Brain pericyte (primary cell): ENCODE results near the gene CNIH3.
"Not testable (repeated sequence)": the region's sequence is repeated elsewhere in the genome, so short reads cannot be mapped to it uniquely, and the experiment has no call there.

Source experiments
- DNase-seq: peaks from one replicate; pipeline ENCODE4 v3.0.0-alpha.2; 2012; ENCODE audit warnings: low read depth, low spot score

Gene CNIH3

GRCh38 chr1:224687465-224687864 lies 71.3 kb downstream of the CNIH3 start:
- no peak for DNase-seq

- DNase-seq = no peak
Measured at GRCh38 chr1:224689374-224689773, 73.3 kb downstream of the CNIH3 start.

GRCh38 chr1:224690576-224690975 lies 74.5 kb downstream of the CNIH3 start:
- no peak for DNase-seq

- no peak for DNase-seq
Measured at GRCh38 chr1:224691148-224691925, 75.2 kb downstream of the CNIH3 start.

GRCh38 chr1:224694969-224695368 lies 78.9 kb downstream of the CNIH3 start:
- DNase-seq = no peak

- DNase-seq = no peak
Measured at GRCh38 chr1:224696021-224696420, 79.9 kb downstream of the CNIH3 start.

- DNase-seq = no peak
Measured at GRCh38 chr1:224696891-224697765, 81.0 kb downstream of the CNIH3 start.

- DNase-seq = no peak
Measured at GRCh38 chr1:224698015-224698451, 81.9 kb downstream of the CNIH3 start.

- DNase-seq = no peak
Measured at GRCh38 chr1:224700918-224701531, 84.9 kb downstream of the CNIH3 start.

GRCh38 chr1:224703702-224704101 lies 87.6 kb downstream of the CNIH3 start:
- no peak for DNase-seq

GRCh38 chr1:224704107-224704735 lies 88.1 kb downstream of the CNIH3 start:
- DNase-seq = no peak

- no peak for DNase-seq
Measured at GRCh38 chr1:224705578-224705977, 89.5 kb downstream of the CNIH3 start.

GRCh38 chr1:224707843-224708725 lies 92.0 kb downstream of the CNIH3 start:
- DNase-seq = no peak

- no peak for DNase-seq
Measured at GRCh38 chr1:224710196-224710595, 94.1 kb downstream of the CNIH3 start.

GRCh38 chr1:224711231-224711756 lies 95.2 kb downstream of the CNIH3 start:
- DNase-seq = not testable (repeated sequence)

GRCh38 chr1:224711876-224712275 lies 95.8 kb downstream of the CNIH3 start:
- no peak for DNase-seq

- DNase-seq = no peak
Measured at GRCh38 chr1:224713228-224713627, 97.1 kb downstream of the CNIH3 start.

GRCh38 chr1:224714553-224714952 lies 98.4 kb downstream of the CNIH3 start:
- DNase-seq = no peak

- DNase-seq = no peak
Measured at GRCh38 chr1:224718470-224719053, 102.4 kb downstream of the CNIH3 start.

GRCh38 chr1:224719716-224720115 lies 103.6 kb downstream of the CNIH3 start:
- no peak for DNase-seq
